Suppressor macrophage (primary cell): ENCODE results near the gene PDZRN3.

Experiments
- DNase-seq, 4 experiments: peaks; one replicate each; pipeline ENCODE4 v3.0.0-alpha.2; 2020 to 2022

The PDZRN3 gene

GRCh38 chr3:73411545-73411944, 213.2 kb downstream of the PDZRN3 start:
- no peak for DNase-seq

DNA sequence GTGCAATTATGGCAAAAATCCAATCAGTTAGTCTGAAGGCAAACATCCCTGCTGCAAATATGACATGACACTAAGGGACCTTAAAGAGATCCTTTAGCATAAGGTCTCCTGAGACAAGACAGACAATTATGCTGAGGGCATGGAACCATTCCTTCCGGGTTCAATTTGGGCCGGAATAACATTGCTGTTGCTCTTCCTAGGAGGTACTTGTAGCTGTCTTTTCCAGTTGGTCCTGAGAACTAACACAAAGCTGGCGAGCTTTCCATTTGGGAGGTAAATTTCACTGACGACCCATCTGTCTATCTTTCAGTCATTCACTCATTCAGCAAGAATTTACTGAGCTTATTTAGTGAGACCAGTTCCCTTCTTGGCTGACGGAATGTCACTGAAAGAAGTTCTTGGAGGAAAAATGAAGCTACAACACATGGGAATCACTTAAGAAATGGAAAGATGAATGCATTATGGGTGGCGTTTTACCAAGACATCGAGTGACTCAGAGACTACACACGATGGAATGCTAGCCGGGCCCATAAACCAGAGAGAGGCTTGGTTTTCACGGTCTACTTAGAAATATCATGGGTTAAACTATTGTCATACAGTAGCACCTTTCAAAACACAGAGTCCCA, 215.5 kb downstream of the PDZRN3 start:
- DNase-seq = no peak

DNA sequence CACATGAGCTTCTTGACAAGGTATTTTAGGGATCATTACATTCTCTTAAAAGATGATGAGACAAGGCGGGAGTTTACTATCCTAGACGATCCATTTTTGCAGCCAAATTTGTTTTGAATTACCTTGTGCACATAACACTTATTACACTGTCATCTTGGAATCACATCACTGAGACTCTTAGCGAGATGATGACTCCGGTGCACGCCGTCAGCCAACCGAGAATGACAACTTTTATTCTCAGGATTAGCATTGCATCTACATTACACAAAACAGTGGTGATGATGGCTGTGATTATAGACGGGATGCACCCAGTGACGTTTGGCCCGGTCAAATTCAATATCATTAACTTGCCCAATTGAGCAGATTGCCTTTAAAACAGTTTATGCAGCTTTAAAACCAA, 216.1 kb downstream of the PDZRN3 start:
- DNase-seq = no peak

- DNase-seq = no peak
These were observed 217.2 kb downstream of the PDZRN3 start for GRCh38 chr3:73407577-73407976.

DNA sequence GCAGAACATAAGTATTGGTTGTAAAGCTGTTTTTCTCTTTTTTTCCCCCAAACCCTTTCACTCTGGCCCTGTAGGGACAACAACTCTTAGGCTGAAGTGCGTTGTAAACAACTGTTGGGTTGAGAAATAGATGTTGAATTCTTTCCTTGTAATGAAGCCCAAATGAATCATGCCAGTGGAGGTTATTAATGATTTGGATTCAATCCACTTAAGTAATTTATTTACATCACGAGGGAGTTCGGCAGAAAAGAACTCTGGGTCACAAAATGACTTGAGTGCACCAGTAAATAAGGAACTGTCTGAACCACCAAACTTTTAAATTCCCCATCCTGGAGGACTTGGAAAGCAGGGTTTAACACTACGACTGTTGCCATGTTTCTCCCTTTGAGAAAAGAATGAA, 218.9 kb downstream of the PDZRN3 start:
- no peak for DNase-seq

- DNase-seq = no peak
These were observed 219.7 kb downstream of the PDZRN3 start for GRCh38 chr3:73405000-73405399.

- DNase-seq = no peak
These were observed 220.3 kb downstream of the PDZRN3 start for GRCh38 chr3:73404435-73404834.

DNA sequence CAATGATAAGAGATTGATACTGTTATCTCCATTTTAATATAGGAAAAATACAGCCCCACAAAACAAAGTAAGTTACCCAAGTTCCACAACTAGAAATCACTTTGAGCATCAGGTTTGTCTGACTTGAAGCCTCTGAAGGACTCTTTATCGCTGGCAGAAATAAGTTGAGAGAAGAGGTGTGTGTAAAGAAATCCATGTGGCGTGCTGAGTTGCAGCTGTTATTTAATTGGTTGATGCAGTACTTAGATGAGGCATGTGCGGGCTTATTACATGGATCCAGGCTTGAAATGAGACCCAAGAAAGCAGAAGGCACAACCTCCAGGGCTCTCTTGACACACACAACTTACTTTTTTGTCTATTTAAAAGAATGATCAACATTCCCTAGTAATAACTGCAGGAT, 221.3 kb downstream of the PDZRN3 start:
- DNase-seq = no peak

DNA sequence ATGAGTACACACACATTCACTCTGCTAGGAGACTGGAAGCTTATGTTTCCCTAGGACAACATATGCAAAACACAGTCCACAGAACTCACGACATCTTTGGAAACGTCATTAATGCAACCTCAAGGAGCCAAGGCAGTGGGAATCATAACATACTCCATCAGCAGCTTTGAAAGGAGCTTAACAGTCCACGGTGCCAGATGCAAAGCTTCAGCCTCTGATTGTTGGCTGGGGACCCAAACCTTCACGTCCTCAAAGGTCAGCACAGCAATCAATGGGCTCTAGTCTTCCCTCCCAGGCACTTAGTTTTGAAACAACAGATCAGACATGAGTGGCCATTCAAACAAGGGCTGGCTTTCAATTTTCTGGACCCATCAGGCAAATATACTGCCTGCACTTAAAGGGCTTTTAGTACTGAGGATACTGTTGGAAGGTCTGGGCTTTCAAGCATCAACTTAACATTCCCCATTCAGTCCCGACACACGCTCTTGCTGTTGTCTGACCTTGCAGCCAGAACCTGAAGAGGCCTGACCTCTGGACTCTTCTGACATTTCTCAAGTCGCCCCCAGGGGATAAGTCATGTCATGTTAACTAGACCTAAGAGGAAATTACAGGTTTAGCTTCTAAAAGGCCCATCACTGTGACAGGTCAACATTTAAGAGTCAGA, 223.0 kb downstream of the PDZRN3 start:
- DNase-seq = no peak

DNA sequence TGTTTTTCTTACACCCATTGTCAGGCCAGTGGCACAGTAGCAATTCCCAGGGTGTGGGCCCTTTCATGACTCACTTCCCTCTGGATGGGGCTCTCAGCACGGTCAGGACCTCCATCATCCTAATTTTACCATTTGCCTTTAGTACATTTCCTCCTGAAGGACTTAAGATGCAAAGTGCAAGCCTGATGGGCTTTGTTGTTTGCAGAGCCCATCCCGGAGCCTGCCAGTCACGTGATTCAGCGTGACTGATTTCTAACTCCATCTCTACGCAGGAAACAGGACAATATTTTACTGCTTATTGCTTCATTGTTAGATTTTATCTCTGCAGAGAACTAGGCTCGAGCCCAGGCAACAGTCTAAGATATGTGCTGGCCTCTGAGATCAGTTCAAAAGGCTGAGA, 223.7 kb downstream of the PDZRN3 start:
- DNase-seq = no peak

DNA sequence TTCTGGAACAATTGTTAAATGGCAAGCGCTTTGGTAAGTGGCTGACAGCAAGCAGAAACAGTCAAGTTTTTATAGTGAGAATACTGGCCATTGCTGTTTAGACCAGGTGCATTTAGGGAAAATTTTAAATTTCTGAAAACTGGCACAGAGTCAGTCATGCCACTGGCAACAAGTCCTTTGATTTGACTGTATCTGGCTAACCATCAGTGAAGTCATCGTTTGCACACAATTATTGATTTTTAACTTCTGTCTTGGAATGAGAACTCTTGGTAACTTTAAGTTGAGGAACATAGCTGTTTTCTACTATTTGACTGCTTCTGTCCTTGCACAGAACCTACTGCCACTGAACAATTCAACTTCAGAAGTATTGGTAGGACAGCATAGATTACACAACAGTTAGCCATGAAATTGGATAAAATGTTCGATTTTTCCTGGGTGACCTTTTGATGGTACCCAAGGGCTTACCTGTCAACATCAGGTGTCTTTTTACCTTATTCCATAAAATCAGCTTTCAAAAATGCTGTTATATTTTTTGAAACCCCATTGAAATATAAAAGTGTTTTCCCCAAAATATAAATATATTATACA, 225.0 kb downstream of the PDZRN3 start:
- no peak for DNase-seq

DNA sequence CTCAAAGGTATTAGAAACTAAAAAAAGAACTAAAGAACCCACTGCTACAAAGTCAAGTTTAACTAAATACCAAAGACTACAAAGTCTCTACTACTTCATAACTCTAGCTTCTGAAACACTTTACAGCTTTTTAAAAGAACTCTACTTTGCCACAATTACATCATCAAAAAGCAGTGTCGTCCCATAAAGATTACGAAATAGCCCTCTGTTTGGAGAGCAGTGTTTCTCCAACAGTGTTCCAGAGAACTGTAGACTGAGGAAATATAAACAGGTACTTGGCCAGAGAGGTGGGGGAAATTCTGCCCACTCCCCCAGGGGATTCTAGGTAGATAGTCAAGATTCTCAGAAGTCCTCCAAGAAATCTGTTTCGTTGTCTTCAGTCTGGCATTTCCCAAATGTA, 225.6 kb downstream of the PDZRN3 start:
- DNase-seq = peak in 1 of 4 experiments; percentile 1

DNA sequence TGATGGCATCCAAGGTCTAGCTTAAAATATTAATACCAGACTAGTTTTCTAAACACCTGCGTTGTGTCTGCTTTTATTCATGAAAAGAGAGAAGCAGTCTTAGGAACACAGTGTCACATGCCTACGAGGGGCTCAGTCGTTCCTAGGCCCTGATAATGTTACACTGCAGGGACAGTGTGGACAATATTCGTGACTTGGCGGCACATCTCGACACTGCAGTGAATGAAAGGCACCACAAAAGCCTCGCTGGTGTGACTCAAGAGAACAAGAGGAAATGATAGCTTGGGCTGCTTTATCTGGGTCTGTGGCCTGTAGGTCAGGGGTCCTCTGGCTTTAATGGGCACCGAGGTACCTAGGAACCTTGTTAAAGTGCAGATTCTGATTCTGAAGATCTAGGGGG, 226.7 kb downstream of the PDZRN3 start:
- no peak for DNase-seq

DNA sequence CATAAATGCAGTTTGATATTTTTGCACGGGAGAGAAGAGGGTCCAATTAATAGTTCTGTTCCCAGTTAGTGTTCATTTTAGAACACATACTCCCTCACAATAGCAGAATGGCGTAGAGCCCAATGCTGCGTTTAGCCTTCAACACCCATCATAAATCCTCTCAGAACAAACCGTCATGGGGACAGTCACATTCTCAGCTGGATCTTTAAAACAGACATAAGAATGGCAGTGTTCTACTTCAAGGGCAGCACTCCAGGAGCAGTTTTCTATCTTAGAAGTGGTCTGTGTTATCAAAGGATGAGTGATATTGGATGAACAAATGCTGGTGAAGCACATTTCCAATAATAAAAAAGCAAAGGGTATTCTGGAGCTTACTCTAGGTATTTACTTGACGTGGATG, 230.5 kb downstream of the PDZRN3 start:
- no peak for DNase-seq

DNA sequence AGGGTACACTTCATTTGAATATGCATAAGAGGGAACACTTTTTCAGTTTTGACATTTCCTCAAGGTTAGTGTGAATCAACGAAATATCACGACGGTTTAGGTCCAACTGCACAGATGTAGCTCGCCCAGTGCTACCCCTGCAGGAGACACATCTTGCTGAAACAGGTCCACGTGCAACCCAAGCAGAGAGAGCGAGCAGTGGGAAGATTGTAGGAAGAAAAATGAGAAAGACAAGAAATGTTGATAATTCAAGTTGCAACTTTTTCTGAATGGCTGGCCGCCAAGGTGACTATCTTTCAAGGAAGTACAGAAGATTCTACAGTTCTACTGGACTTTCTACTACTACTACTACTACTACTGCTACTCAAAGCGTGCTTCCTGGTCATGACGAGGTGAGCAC, 231.7 kb downstream of the PDZRN3 start:
- no peak for DNase-seq

DNA sequence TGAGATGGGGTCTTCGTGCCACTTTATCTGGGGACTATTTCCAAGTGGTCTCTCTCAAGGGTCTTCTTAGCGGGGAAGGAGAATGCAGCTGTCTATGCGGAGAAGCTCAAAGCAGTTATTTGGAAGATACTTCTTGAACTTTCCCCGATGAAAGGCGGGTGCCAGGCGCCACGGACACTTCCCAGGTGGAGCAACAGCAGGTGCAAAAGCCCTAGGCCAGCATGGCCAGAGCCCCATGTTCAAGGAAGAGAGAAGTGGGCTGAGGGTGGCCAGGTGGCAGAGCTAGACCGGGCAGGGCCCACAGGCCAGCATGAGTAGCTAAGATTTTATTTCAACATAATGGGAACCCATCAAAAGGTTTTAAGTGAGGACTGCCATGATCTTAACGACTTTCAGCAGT, 232.8 kb downstream of the PDZRN3 start:
- DNase-seq = no peak

GRCh38 chr3:73389928-73390327, 234.8 kb downstream of the PDZRN3 start:
- DNase-seq = no peak

- DNase-seq = no peak
These were observed 235.5 kb downstream of the PDZRN3 start for GRCh38 chr3:73389117-73389813.

- DNase-seq = no peak
These were observed 239.2 kb downstream of the PDZRN3 start for GRCh38 chr3:73385568-73385967.

GRCh38 chr3:73384091-73384906, 240.4 kb downstream of the PDZRN3 start:
- DNase-seq = no peak

DNA sequence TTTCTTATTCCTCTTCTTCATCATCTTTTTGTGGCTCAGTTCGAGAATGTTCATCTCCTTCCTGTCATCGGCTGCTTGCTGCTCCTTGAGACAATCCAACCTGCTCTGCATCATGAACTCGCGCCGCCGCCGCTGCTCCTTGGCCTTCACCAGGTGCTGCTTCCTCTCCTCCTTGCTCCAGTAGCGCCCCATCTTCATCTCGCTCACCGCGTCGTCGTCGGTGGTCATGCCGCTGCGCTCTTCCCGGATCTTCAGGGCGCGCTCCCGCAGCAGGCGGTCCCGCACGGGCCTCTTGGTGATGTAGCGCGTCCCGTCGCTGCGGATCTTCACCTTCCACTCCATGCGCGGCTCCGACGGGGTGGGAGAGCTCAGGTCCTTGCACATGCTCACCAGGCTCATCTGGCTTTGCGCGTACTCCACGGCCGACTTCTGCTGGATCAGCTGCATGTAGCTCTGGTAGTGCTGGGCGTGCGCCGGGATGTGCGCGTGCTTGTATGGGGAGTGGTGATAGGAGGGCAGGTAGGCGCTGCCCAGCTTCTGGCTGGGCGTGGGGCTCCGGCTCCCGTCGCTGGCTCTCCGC, 241.2 kb downstream of the PDZRN3 start:
- no peak for DNase-seq

- no peak for DNase-seq
These were observed 243.2 kb downstream of the PDZRN3 start for GRCh38 chr3:73381551-73381950.
